ENCODE results near the gene ANXA6.

Gene ANXA6

GRCh38 chr5:151192626-151193025 lies 35.0 kb upstream of the ANXA6 start:
- Histone ChIP-seq H3K4me3 (ENCODE audit: low read depth, low read length) (no peak overlapping the region), H3K27ac (ENCODE audit: low read depth, low read length) (no peak overlapping the region), H3K4me1 (ENCODE audit: control insufficient read depth, insufficient read depth, low read length) (0 out of 2 replicates have a peak, but pooled peaks cover 5% of the 10 kb centered on the region), H3K36me3 (ENCODE audit: control insufficient read depth, insufficient read depth, low read length) (no peaks in the 10 kb centered on the region), H3K27me3 (ENCODE audit: control insufficient read depth, insufficient read depth, low read length) (no peaks in the 10 kb centered on the region), H3K9ac (ENCODE audit: low read length) (no peak overlapping the region), H3K9me3 (ENCODE audit: control insufficient read depth, insufficient read depth, low read depth, low read length) (peaks cover 2% of the 10 kb centered on the region; the same call in 1 of the 2 replicates)

- Histone ChIP-seq H3K9ac (ENCODE audit: low read length) (no peak overlapping the region), H3K27ac (ENCODE audit: low read depth, low read length) (no peak overlapping the region), H3K9me3 (ENCODE audit: control insufficient read depth, insufficient read depth, low read depth, low read length) (peaks cover 2% of the 10 kb centered on the region; the same call in 1 of the 2 replicates), H3K27me3 (ENCODE audit: control insufficient read depth, insufficient read depth, low read length) (no peaks in the 10 kb centered on the region), H3K36me3 (ENCODE audit: control insufficient read depth, insufficient read depth, low read length) (no peaks in the 10 kb centered on the region), H3K4me3 (ENCODE audit: low read depth, low read length) (no peak overlapping the region), H3K4me1 (ENCODE audit: control insufficient read depth, insufficient read depth, low read length) (peaks cover 5% of the 10 kb centered on the region; the same call in 1 of the 2 replicates)
These were observed 34.1 kb upstream of the ANXA6 start for GRCh38 chr5:151191661-151192060.

- no peaks in the 10 kb centered on the region for H3K27me3 ChIP-seq (ENCODE audit: control insufficient read depth, insufficient read depth, low read length)
- H3K4me1 ChIP-seq (ENCODE audit: control insufficient read depth, insufficient read depth, low read length) = peaks cover 9% of the 10 kb centered on the region; the same call in 1 of the 2 replicates
- no peak overlapping the region for H3K4me3 ChIP-seq (ENCODE audit: low read depth, low read length)
- no peak overlapping the region for H3K9ac ChIP-seq (ENCODE audit: low read length)
- peaks cover 2% of the 10 kb centered on the region; the same call in 1 of the 2 replicates for H3K9me3 ChIP-seq (ENCODE audit: control insufficient read depth, insufficient read depth, low read depth, low read length)
- no peaks in the 10 kb centered on the region for H3K36me3 ChIP-seq (ENCODE audit: control insufficient read depth, insufficient read depth, low read length)
- no peak overlapping the region for H3K27ac ChIP-seq (ENCODE audit: low read depth, low read length)
These were observed 31.6 kb upstream of the ANXA6 start for GRCh38 chr5:151189151-151189550.

GRCh38 chr5:151186538-151186937 lies 29.0 kb upstream of the ANXA6 start:
- Histone ChIP-seq H3K36me3 (ENCODE audit: control insufficient read depth, insufficient read depth, low read length) (no peaks in the 10 kb centered on the region), H3K27me3 (ENCODE audit: control insufficient read depth, insufficient read depth, low read length) (no peaks in the 10 kb centered on the region), H3K9ac (ENCODE audit: low read length) (no peak overlapping the region), H3K27ac (ENCODE audit: low read depth, low read length) (no peak overlapping the region), H3K4me3 (ENCODE audit: low read depth, low read length) (no peak overlapping the region), H3K4me1 (ENCODE audit: control insufficient read depth, insufficient read depth, low read length) (peaks cover 5% of the 10 kb centered on the region; the same call in 1 of the 2 replicates), H3K9me3 (ENCODE audit: control insufficient read depth, insufficient read depth, low read depth, low read length) (no peaks in the 10 kb centered on the region)

GRCh38 chr5:151186052-151186451 lies 28.5 kb upstream of the ANXA6 start:
- Histone ChIP-seq H3K9ac (ENCODE audit: low read length) (no peak overlapping the region), H3K9me3 (ENCODE audit: control insufficient read depth, insufficient read depth, low read depth, low read length) (no peaks in the 10 kb centered on the region), H3K4me3 (ENCODE audit: low read depth, low read length) (no peak overlapping the region), H3K36me3 (ENCODE audit: control insufficient read depth, insufficient read depth, low read length) (no peaks in the 10 kb centered on the region), H3K27me3 (ENCODE audit: control insufficient read depth, insufficient read depth, low read length) (no peaks in the 10 kb centered on the region), H3K27ac (ENCODE audit: low read depth, low read length) (no peak overlapping the region), H3K4me1 (ENCODE audit: control insufficient read depth, insufficient read depth, low read length) (peaks cover 4% of the 10 kb centered on the region; the same call in 1 of the 2 replicates)

- Histone ChIP-seq H3K9me3 (ENCODE audit: control insufficient read depth, insufficient read depth, low read depth, low read length) (no peaks in the 10 kb centered on the region), H3K4me1 (ENCODE audit: control insufficient read depth, insufficient read depth, low read length) (peaks cover 4% of the 10 kb centered on the region; the same call in 1 of the 2 replicates), H3K27ac (ENCODE audit: low read depth, low read length) (no peak overlapping the region), H3K36me3 (ENCODE audit: control insufficient read depth, insufficient read depth, low read length) (no peaks in the 10 kb centered on the region), H3K4me3 (ENCODE audit: low read depth, low read length) (no peak overlapping the region), H3K9ac (ENCODE audit: low read length) (no peak overlapping the region), H3K27me3 (ENCODE audit: control insufficient read depth, insufficient read depth, low read length) (no peaks in the 10 kb centered on the region)
These were observed 26.9 kb upstream of the ANXA6 start for GRCh38 chr5:151184316-151185042.

GRCh38 chr5:151183456-151184245 lies 26.1 kb upstream of the ANXA6 start:
- peaks cover 4% of the 10 kb centered on the region; the same call in 1 of the 2 replicates for H3K4me1 ChIP-seq (ENCODE audit: control insufficient read depth, insufficient read depth, low read length)
- H3K9me3 ChIP-seq (ENCODE audit: control insufficient read depth, insufficient read depth, low read depth, low read length) = no peaks in the 10 kb centered on the region
- H3K9ac ChIP-seq (ENCODE audit: low read length) = no peak overlapping the region
- no peaks in the 10 kb centered on the region for H3K27me3 ChIP-seq (ENCODE audit: control insufficient read depth, insufficient read depth, low read length)
- no peaks in the 10 kb centered on the region for H3K36me3 ChIP-seq (ENCODE audit: control insufficient read depth, insufficient read depth, low read length)
- H3K4me3 ChIP-seq (ENCODE audit: low read depth, low read length) = no peak overlapping the region
- H3K27ac ChIP-seq (ENCODE audit: low read depth, low read length) = no peak overlapping the region

GRCh38 chr5:151182976-151183375 lies 25.4 kb upstream of the ANXA6 start:
- no peaks in the 10 kb centered on the region for H3K36me3 ChIP-seq (ENCODE audit: control insufficient read depth, insufficient read depth, low read length)
- peaks cover 4% of the 10 kb centered on the region; the same call in 1 of the 2 replicates for H3K4me1 ChIP-seq (ENCODE audit: control insufficient read depth, insufficient read depth, low read length)
- H3K27me3 ChIP-seq (ENCODE audit: control insufficient read depth, insufficient read depth, low read length) = no peaks in the 10 kb centered on the region
- H3K27ac ChIP-seq (ENCODE audit: low read depth, low read length) = no peak overlapping the region
- no peak overlapping the region for H3K9ac ChIP-seq (ENCODE audit: low read length)
- H3K9me3 ChIP-seq (ENCODE audit: control insufficient read depth, insufficient read depth, low read depth, low read length) = no peaks in the 10 kb centered on the region
- no peak overlapping the region for H3K4me3 ChIP-seq (ENCODE audit: low read depth, low read length)

- Histone ChIP-seq H3K27ac (ENCODE audit: low read depth, low read length) (no peak overlapping the region), H3K4me3 (ENCODE audit: low read depth, low read length) (no peak overlapping the region), H3K9me3 (ENCODE audit: control insufficient read depth, insufficient read depth, low read depth, low read length) (no peaks in the 10 kb centered on the region), H3K4me1 (ENCODE audit: control insufficient read depth, insufficient read depth, low read length) (peaks cover 4% of the 10 kb centered on the region; the same call in 1 of the 2 replicates), H3K36me3 (ENCODE audit: control insufficient read depth, insufficient read depth, low read length) (no peaks in the 10 kb centered on the region), H3K27me3 (ENCODE audit: control insufficient read depth, insufficient read depth, low read length) (no peaks in the 10 kb centered on the region), H3K9ac (ENCODE audit: low read length) (no peak overlapping the region)
These were observed 24.9 kb upstream of the ANXA6 start for GRCh38 chr5:151182524-151182900.

- no peaks in the 10 kb centered on the region for H3K9me3 ChIP-seq (ENCODE audit: control insufficient read depth, insufficient read depth, low read depth, low read length)
- peaks cover 4% of the 10 kb centered on the region; the same call in 1 of the 2 replicates for H3K4me1 ChIP-seq (ENCODE audit: control insufficient read depth, insufficient read depth, low read length)
- no peaks in the 10 kb centered on the region for H3K27me3 ChIP-seq (ENCODE audit: control insufficient read depth, insufficient read depth, low read length)
- H3K27ac ChIP-seq (ENCODE audit: low read depth, low read length) = no peak overlapping the region
- H3K9ac ChIP-seq (ENCODE audit: low read length) = no peak overlapping the region
- H3K36me3 ChIP-seq (ENCODE audit: control insufficient read depth, insufficient read depth, low read length) = no peaks in the 10 kb centered on the region
- H3K4me3 ChIP-seq (ENCODE audit: low read depth, low read length) = no peak overlapping the region
These were observed 24.4 kb upstream of the ANXA6 start for GRCh38 chr5:151181818-151182523.
